ENCODE data around the gene SIN3A. TPM values are rescaled to one million over a fixed set of nuclear protein-coding genes. Genes with fewer than 3 reads are reported as not detected.

SIN3A gene
- total RNA-seq, 1 donor from 2014 or later: 54.0 TPM

- DNase-seq (ENCODE audit: low read depth): no peak
- Histone ChIP-seq H4K20me1 (ENCODE audit: insufficient read depth, low read length) (peaks cover 5% of the 10 kb centered on the region), H2AFZ (ENCODE audit: low read depth, low read length) (no peak overlapping the region), H3K27ac (ENCODE audit: low read depth, low read length) (no peak overlapping the region), H3K4me1 (ENCODE audit: insufficient read depth, low read length) (no peaks in the 10 kb centered on the region), H3K9ac (ENCODE audit: low read length) (no peak overlapping the region), H3K27me3 (ENCODE audit: insufficient read depth, low read length) (no peaks in the 10 kb centered on the region), H3K4me2 (ENCODE audit: low read length) (no peak overlapping the region), H3K36me3 (ENCODE audit: insufficient read depth, low read length) (peaks cover 6% of the 10 kb centered on the region), H3K9me3 (ENCODE audit: insufficient read depth, low read depth, low read length) (no peaks in the 10 kb centered on the region), H3K79me2 (ENCODE audit: insufficient read depth, low read length) (no peaks in the 10 kb centered on the region), H3K4me3 (ENCODE audit: insufficient read depth, low read depth, low read length) (no peak overlapping the region)
- no peak overlapping the region for H3K27ac Mint-ChIP-seq (ENCODE audit: unreplicated experiment)
- no peak overlapping the region for H3K4me3 Mint-ChIP-seq (ENCODE audit: unreplicated experiment)
- FAIRE-seq: no peak
- H3K4me1 Mint-ChIP-seq (ENCODE audit: low read depth, unreplicated experiment): peaks cover 3% of the 10 kb centered on the region
- TF ChIP-seq CTCF (IDR thresholded peaks at IDR 0.05; ENCODE audit: insufficient read depth, low read depth, low read length): no peak
- TF ChIP-seq EZH2 (IDR thresholded peaks at IDR 0.05; ENCODE audit: insufficient read depth, low read length): no peak
- peaks cover 8% of the 10 kb centered on the region for H3K36me3 Mint-ChIP-seq (ENCODE audit: low read depth, unreplicated experiment)
- H3K27me3 Mint-ChIP-seq (ENCODE audit: low read depth, unreplicated experiment): no peaks in the 10 kb centered on the region
- no peaks in the 10 kb centered on the region for H3K9me3 Mint-ChIP-seq (ENCODE audit: unreplicated experiment)
Observed at GRCh38 chr15:75357976-75358673, 93.4 kb downstream of the SIN3A start.

- peaks cover 3% of the 10 kb centered on the region for H3K4me1 Mint-ChIP-seq (ENCODE audit: low read depth, unreplicated experiment)
- no peaks in the 10 kb centered on the region for H3K27me3 Mint-ChIP-seq (ENCODE audit: low read depth, unreplicated experiment)
- no peak overlapping the region for H3K4me2 ChIP-seq (ENCODE audit: low read length)
- no peak overlapping the region for H2AFZ ChIP-seq (ENCODE audit: low read depth, low read length)
- peaks cover 6% of the 10 kb centered on the region for H3K36me3 ChIP-seq (ENCODE audit: insufficient read depth, low read length)
- H3K4me3 Mint-ChIP-seq (ENCODE audit: unreplicated experiment): no peak overlapping the region
- no peaks in the 10 kb centered on the region for H3K9me3 Mint-ChIP-seq (ENCODE audit: unreplicated experiment)
- no peaks in the 10 kb centered on the region for H3K79me2 ChIP-seq (ENCODE audit: insufficient read depth, low read length)
- H3K9ac ChIP-seq (ENCODE audit: low read length): no peak overlapping the region
- DNase-seq (ENCODE audit: low read depth) (no peak), FAIRE-seq (no peak)
- no peak overlapping the region for H3K27ac ChIP-seq (ENCODE audit: low read depth, low read length)
- H3K4me3 ChIP-seq (ENCODE audit: insufficient read depth, low read depth, low read length): no peak overlapping the region
- peaks cover 5% of the 10 kb centered on the region for H4K20me1 ChIP-seq (ENCODE audit: insufficient read depth, low read length)
- H3K27ac Mint-ChIP-seq (ENCODE audit: unreplicated experiment): no peak overlapping the region
- H3K4me1 ChIP-seq (ENCODE audit: insufficient read depth, low read length): no peaks in the 10 kb centered on the region
- H3K9me3 ChIP-seq (ENCODE audit: insufficient read depth, low read depth, low read length): no peaks in the 10 kb centered on the region
- H3K27me3 ChIP-seq (ENCODE audit: insufficient read depth, low read length): no peaks in the 10 kb centered on the region
- TF ChIP-seq CTCF (IDR thresholded peaks at IDR 0.05; ENCODE audit: insufficient read depth, low read depth, low read length) (no peak), EZH2 (IDR thresholded peaks at IDR 0.05; ENCODE audit: insufficient read depth, low read length) (no peak)
- H3K36me3 Mint-ChIP-seq (ENCODE audit: low read depth, unreplicated experiment): peaks cover 5% of the 10 kb centered on the region
Observed at GRCh38 chr15:75356517-75356916, 95.0 kb downstream of the SIN3A start.

GRCh38 chr15:75356006-75356405 is 95.5 kb downstream of the SIN3A start:
- H4K20me1 ChIP-seq (ENCODE audit: insufficient read depth, low read length): peaks cover 5% of the 10 kb centered on the region
- no peak overlapping the region for H3K27ac ChIP-seq (ENCODE audit: low read depth, low read length)
- no peak for FAIRE-seq
- no peaks in the 10 kb centered on the region for H3K27me3 ChIP-seq (ENCODE audit: insufficient read depth, low read length)
- no peak overlapping the region for H3K4me3 ChIP-seq (ENCODE audit: insufficient read depth, low read depth, low read length)
- H3K4me3 Mint-ChIP-seq (ENCODE audit: unreplicated experiment): no peak overlapping the region
- H3K9me3 ChIP-seq (ENCODE audit: insufficient read depth, low read depth, low read length): no peaks in the 10 kb centered on the region
- no peak overlapping the region for H2AFZ ChIP-seq (ENCODE audit: low read depth, low read length)
- H3K36me3 ChIP-seq (ENCODE audit: insufficient read depth, low read length): peaks cover 6% of the 10 kb centered on the region
- no peaks in the 10 kb centered on the region for H3K79me2 ChIP-seq (ENCODE audit: insufficient read depth, low read length)
- DNase-seq (ENCODE audit: low read depth): no peak
- no peaks in the 10 kb centered on the region for H3K4me1 ChIP-seq (ENCODE audit: insufficient read depth, low read length)
- H3K27me3 Mint-ChIP-seq (ENCODE audit: low read depth, unreplicated experiment): no peaks in the 10 kb centered on the region
- peaks cover 6% of the 10 kb centered on the region for H3K36me3 Mint-ChIP-seq (ENCODE audit: low read depth, unreplicated experiment)
- H3K9me3 Mint-ChIP-seq (ENCODE audit: unreplicated experiment): no peaks in the 10 kb centered on the region
- H3K9ac ChIP-seq (ENCODE audit: low read length): no peak overlapping the region
- H3K27ac Mint-ChIP-seq (ENCODE audit: unreplicated experiment): no peak overlapping the region
- TF ChIP-seq EZH2 (IDR thresholded peaks at IDR 0.05; ENCODE audit: insufficient read depth, low read length) (no peak), CTCF (IDR thresholded peaks at IDR 0.05; ENCODE audit: insufficient read depth, low read depth, low read length) (no peak)
- no peak overlapping the region for H3K4me2 ChIP-seq (ENCODE audit: low read length)
- H3K4me1 Mint-ChIP-seq (ENCODE audit: low read depth, unreplicated experiment): peaks cover 3% of the 10 kb centered on the region
